Panc1 (cell line): ENCODE measurements around the gene DCUN1D2. TPM values are rescaled to one million over a fixed set of nuclear protein-coding genes. Genes with fewer than 3 reads are reported as not detected.

ENCODE experiments used
- ATAC-seq: fragments of 200-7000 bp; cut with Tn5 transposase; 2 replicates; pipeline ENCODE4 v1.9.1; 2020; ENCODE audit warnings: mild to moderate bottlenecking, moderate library complexity
- BruUV-seq: library from RNA; stranded (reverse); fragments of 400-500 nt; replicated peaks from 2 replicates; lab custom pipeline; 2021; lab: Mats Ljungman, UMichigan
- CTCF ChIA-PET: fragments of 300-600 bp; sonication (Branson Sonifier 250); formaldehyde crosslinking; loops from one replicate; lab custom pipeline; 2022; ENCODE audit warnings: antibody characterized with exemption; lab: Charles Lee
- POLR2A ChIA-PET: fragments of 300-600 bp; sonication (Branson Sonifier 250); formaldehyde crosslinking; loops from one replicate; lab custom pipeline; 2022; ENCODE audit warnings: antibody characterized with exemption; lab: Charles Lee
- DNase-seq: peaks from one replicate; pipeline ENCODE4 v3.0.0-alpha.2; 2010; ENCODE audit warnings: low read depth, low spot score
- H3K27ac ChIP-seq: 2 replicates; pipeline ENCODE4 v1.5.1; 2011; ENCODE audit warnings: mild to moderate bottlenecking, low read length, inconsistent platforms
- H3K27me3 ChIP-seq: fragments of 200-500 bp; sonication (Bioruptor generic); 2 replicates; pipeline ENCODE4 v1.6.0; 2014; ENCODE audit warnings: low read length, inconsistent platforms; ENCODE audit not compliant: control insufficient read depth, insufficient read depth
- H3K36me3 ChIP-seq: fragments of 200-500 bp; sonication (Bioruptor generic); 2 replicates; pipeline ENCODE4 v1.5.1; 2014; ENCODE audit warnings: inconsistent platforms, mild to moderate bottlenecking, low read length, moderate library complexity; ENCODE audit not compliant: control insufficient read depth, insufficient read depth
- H3K4me1 ChIP-seq: 2 replicates; pipeline ENCODE4 v1.5.1; 2011; ENCODE audit warnings: inconsistent platforms, mild to moderate bottlenecking, low read length, moderate library complexity; ENCODE audit not compliant: control insufficient read depth, insufficient read depth
- H3K4me3 ChIP-seq, 2 experiments: 2 replicates each; pipeline ENCODE4 v1.5.1; 2011 to 2012; ENCODE audit warnings: low read depth in 2 of 2, low read length in 2 of 2, mild to moderate bottlenecking in 2 of 2, inconsistent platforms in 1 of 2, moderate library complexity in 1 of 2
- H3K9me3 ChIP-seq: fragments of 200-500 bp; sonication (Bioruptor generic); 2 replicates; pipeline ENCODE4 v1.5.1; 2014; ENCODE audit warnings: low read depth, mild to moderate bottlenecking, inconsistent platforms, low read length, moderate library complexity; ENCODE audit not compliant: control insufficient read depth, insufficient read depth
- POLR2AphosphoS5 ChIP-seq: IDR thresholded peaks from 2 replicates; pipeline ENCODE4 v1.6.1; 2012; ENCODE audit warnings: mild to moderate bottlenecking, low read depth, low read length, moderate library complexity
- SIN3A ChIP-seq: IDR thresholded peaks from 2 replicates; pipeline ENCODE4 v1.6.1; 2012; ENCODE audit warnings: low read depth, mild to moderate bottlenecking, low read length, moderate library complexity, borderline replicate concordance; ENCODE audit not compliant: insufficient read depth
- TCF7L2 ChIP-seq: IDR thresholded peaks from 2 replicates; pipeline ENCODE4 v1.6.1; 2011; ENCODE audit warnings: mild to moderate bottlenecking, low read depth, low read length, inconsistent platforms
- in situ Hi-C: cut with HindIII; loops from 2 replicates; pipeline ENCODE4 v1.10.0; 2016; ENCODE audit warnings: low sequenced_read_pairs, low pct_unique_long_range_greater_than_20kb
- intact Hi-C: fragments of 100-400 bp; cut with micrococcal nuclease; formaldehyde crosslinking; loops from one replicate; pipeline ENCODE4 v1.10.0; 2022; ENCODE audit not compliant: unreplicated experiment
- total RNA-seq: library from RNA; stranded (reverse); gene quantifications from one replicate; pipeline ENCODE4 v1.2.1, GENCODE V29; 2021; ENCODE audit not compliant: unreplicated experiment
- TF ChIP-seq, protein P1 (sequence below), 2 experiments: IDR thresholded peaks; 2 replicates each; pipeline ENCODE4 v1.6.1; 2011 to 2012; ENCODE audit warnings: low read depth in 2 of 2, control low read depth in 1 of 2, low read length in 1 of 2, mild to moderate bottlenecking in 1 of 2, moderate library complexity in 1 of 2; ENCODE audit not compliant: insufficient read depth in 1 of 2
- TF ChIP-seq, protein P2 (sequence below): fragments of 450-650 bp; IDR thresholded peaks from 2 replicates; pipeline ENCODE4 v1.5.1; 2017; ENCODE audit warnings: mild to moderate bottlenecking

DCUN1D2 gene
- total RNA-seq, 1 experiment from 2014 or later = 22.8 TPM

DNA sequence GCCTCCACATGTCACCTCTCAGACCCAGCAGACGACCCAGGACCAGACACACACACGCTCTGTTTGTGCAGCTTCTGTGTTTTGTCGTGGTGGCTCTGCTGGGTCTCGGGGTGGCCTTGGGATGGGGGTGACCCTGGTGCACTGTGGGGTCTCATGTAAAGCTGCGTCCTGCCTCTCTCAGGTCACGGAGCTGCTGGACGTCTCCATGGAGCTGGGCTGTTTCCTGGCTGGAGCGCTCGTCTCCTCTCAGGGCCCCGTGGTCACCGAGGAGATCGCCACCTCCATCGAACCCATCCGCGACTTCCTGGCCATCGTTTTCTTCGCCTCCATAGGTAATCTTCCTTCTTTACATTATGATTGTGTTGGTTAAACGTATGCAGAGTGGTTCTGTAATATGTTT is 48.7 kb upstream of the DCUN1D2 start:
- BruUV-seq = no TSS peak
- TF ChIP-seq, protein P1, sequence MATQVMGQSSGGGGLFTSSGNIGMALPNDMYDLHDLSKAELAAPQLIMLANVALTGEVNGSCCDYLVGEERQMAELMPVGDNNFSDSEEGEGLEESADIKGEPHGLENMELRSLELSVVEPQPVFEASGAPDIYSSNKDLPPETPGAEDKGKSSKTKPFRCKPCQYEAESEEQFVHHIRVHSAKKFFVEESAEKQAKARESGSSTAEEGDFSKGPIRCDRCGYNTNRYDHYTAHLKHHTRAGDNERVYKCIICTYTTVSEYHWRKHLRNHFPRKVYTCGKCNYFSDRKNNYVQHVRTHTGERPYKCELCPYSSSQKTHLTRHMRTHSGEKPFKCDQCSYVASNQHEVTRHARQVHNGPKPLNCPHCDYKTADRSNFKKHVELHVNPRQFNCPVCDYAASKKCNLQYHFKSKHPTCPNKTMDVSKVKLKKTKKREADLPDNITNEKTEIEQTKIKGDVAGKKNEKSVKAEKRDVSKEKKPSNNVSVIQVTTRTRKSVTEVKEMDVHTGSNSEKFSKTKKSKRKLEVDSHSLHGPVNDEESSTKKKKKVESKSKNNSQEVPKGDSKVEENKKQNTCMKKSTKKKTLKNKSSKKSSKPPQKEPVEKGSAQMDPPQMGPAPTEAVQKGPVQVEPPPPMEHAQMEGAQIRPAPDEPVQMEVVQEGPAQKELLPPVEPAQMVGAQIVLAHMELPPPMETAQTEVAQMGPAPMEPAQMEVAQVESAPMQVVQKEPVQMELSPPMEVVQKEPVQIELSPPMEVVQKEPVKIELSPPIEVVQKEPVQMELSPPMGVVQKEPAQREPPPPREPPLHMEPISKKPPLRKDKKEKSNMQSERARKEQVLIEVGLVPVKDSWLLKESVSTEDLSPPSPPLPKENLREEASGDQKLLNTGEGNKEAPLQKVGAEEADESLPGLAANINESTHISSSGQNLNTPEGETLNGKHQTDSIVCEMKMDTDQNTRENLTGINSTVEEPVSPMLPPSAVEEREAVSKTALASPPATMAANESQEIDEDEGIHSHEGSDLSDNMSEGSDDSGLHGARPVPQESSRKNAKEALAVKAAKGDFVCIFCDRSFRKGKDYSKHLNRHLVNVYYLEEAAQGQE (IDR thresholded peaks at IDR 0.05; ENCODE audit: insufficient read depth in 1 of 2, low read depth in 2 of 2, low read length in 1 of 2) = no peak
- H3K4me3 ChIP-seq = no peak overlapping the region
- no peak overlapping the region for H3K27ac ChIP-seq
- CTCF ChIA-PET = no interaction called here
- POLR2A ChIA-PET = no interaction called here
- intact Hi-C loops = no loop called here
- DNase-seq (no peak), ATAC-seq (no peak)
- in situ Hi-C loops = no loop called here
- H3K9me3 ChIP-seq = no peaks in the 10 kb centered on the region
- H3K36me3 ChIP-seq = no peaks in the 10 kb centered on the region
- no peaks in the 10 kb centered on the region for H3K27me3 ChIP-seq
- no peaks in the 10 kb centered on the region for H3K4me1 ChIP-seq

- BruUV-seq = no TSS peak
- H3K4me1 ChIP-seq = no peaks in the 10 kb centered on the region
- no peaks in the 10 kb centered on the region for H3K27me3 ChIP-seq
- no peaks in the 10 kb centered on the region for H3K36me3 ChIP-seq
- ChIA-PET POLR2A (no interaction called here), CTCF (no interaction called here)
- DNase-seq (no peak), ATAC-seq (no peak)
- in situ Hi-C loops = no loop called here
- H3K9me3 ChIP-seq = no peaks in the 10 kb centered on the region
- intact Hi-C loops = no loop called here
- H3K4me3 ChIP-seq = no peak overlapping the region
- no peak overlapping the region for H3K27ac ChIP-seq
- TF ChIP-seq SIN3A = no peak
- no peak for TF ChIP-seq TCF7L2
- TF ChIP-seq POLR2AphosphoS5 = no peak
- TF ChIP-seq, protein P1 (IDR thresholded peaks at IDR 0.05; ENCODE audit: insufficient read depth in 1 of 2, low read depth in 2 of 2, low read length in 1 of 2) = no peak
- TF ChIP-seq, protein P2, sequence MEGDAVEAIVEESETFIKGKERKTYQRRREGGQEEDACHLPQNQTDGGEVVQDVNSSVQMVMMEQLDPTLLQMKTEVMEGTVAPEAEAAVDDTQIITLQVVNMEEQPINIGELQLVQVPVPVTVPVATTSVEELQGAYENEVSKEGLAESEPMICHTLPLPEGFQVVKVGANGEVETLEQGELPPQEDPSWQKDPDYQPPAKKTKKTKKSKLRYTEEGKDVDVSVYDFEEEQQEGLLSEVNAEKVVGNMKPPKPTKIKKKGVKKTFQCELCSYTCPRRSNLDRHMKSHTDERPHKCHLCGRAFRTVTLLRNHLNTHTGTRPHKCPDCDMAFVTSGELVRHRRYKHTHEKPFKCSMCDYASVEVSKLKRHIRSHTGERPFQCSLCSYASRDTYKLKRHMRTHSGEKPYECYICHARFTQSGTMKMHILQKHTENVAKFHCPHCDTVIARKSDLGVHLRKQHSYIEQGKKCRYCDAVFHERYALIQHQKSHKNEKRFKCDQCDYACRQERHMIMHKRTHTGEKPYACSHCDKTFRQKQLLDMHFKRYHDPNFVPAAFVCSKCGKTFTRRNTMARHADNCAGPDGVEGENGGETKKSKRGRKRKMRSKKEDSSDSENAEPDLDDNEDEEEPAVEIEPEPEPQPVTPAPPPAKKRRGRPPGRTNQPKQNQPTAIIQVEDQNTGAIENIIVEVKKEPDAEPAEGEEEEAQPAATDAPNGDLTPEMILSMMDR = no peak
Observed at GRCh38 chr13:113538689-113539058, 48.2 kb upstream of the DCUN1D2 start.
